Left lung (tissue), 10 donors: ENCODE results near the gene WDR7. TPM values are rescaled to one million over a fixed set of nuclear protein-coding genes. Genes with fewer than 3 reads are reported as not detected.

Source experiments
- ATAC-seq: fragments of 200-7000 bp; cut with Tn5 transposase; one replicate; pipeline ENCODE4 v1.9.1; 2020; ENCODE audit warnings: moderate library complexity
- DNase-seq, 4 donors: peaks; one replicate each; pipeline ENCODE4 v3.0.0-alpha.2; 2013 to 2020
- H3K27ac ChIP-seq, 2 donors: fragments of 200-600 bp; sonication (generic) in 1 of 2; one replicate each; pipeline versions ENCODE4 v1.5.0 to v1.8.0; 2020 to 2021
- H3K27me3 ChIP-seq, 2 donors: fragments of 200-600 bp; sonication (generic) in 1 of 2; one replicate each; pipeline versions ENCODE4 v1.5.0 to v1.8.0; 2020 to 2021
- H3K36me3 ChIP-seq, 2 donors: fragments of 200-600 bp; sonication (generic) in 1 of 2; one replicate each; pipeline versions ENCODE4 v1.5.0 to v1.8.0; 2020 to 2021
- H3K4me1 ChIP-seq, 2 donors: fragments of 200-600 bp; one replicate each; pipeline ENCODE4 v1.8.0; 2021
- H3K4me3 ChIP-seq, 2 donors: fragments of 200-600 bp; sonication (generic) in 1 of 2; one replicate each; pipeline versions ENCODE4 v1.5.0 to v1.8.0; 2020 to 2021; ENCODE audit warnings: mild to moderate bottlenecking in 1 of 2
- H3K9me3 ChIP-seq, 2 donors: fragments of 200-600 bp; sonication (generic) in 1 of 2; one replicate each; pipeline versions ENCODE4 v1.5.0 to v1.8.0; 2020 to 2021
- intact Hi-C, 2 donors: fragments of 100-400 bp; cut with DNase I; formaldehyde crosslinking; loops; one replicate each; pipeline versions ENCODE4 v1.11.2 to v1.14.2; 2022
- polyA plus RNA-seq, 6 donors: library from polyadenylated mRNA; unstranded; fragments of 120-200 nt; gene quantifications; one replicate each; pipeline ENCODE4 v1.2.1, GENCODE V29; 2013; ENCODE audit not compliant: insufficient read length in 6 of 6
- total RNA-seq, 2 donors: library from RNA; stranded (reverse); fragmentation: NEBNext Ultra II Directional; extraction: Animal tissue kit (Norgen Biotek cat#: 25700); gene quantifications; one replicate each; pipeline ENCODE4 v1.2.1, GENCODE V29; 2021
- TF ChIP-seq, protein P1 (sequence below), 2 donors: fragments of 200-600 bp; sonication (generic) in 1 of 2; IDR thresholded peaks; one replicate each; pipeline versions ENCODE4 v1.5.0 to v1.8.0; 2021; ENCODE audit warnings: antibody characterized with exemption in 2 of 2
- donor health status: DM: no; HTN: yes; CAD: no.
- donor health status: DM: no; HTN: no; CAD: no.

WDR7 gene
- total and polyA plus RNA-seq, 8 donors, result 10.9 to 37.7 (median 12.8) TPM

DNA sequence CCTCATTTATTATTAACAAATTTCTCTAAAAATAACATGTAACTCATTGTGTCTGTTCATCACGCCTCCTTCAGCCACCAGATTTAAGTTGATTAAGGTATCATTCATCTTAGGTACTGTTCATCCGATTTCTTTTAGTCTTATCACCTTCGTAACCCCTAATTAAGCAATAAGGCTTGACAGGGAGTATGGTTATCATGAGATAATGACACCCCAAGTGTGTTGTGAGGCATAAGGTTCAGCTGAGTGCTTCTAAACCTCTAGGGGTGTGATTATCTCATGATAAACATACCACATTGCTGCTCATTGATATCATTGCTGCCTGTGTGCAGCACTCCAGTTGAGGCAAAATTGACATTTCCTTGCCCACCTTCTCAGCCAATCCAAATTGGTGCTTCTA is 336.9 kb downstream of the WDR7 start:
- no peak overlapping the region for H3K27ac ChIP-seq
- TF ChIP-seq, protein P1, sequence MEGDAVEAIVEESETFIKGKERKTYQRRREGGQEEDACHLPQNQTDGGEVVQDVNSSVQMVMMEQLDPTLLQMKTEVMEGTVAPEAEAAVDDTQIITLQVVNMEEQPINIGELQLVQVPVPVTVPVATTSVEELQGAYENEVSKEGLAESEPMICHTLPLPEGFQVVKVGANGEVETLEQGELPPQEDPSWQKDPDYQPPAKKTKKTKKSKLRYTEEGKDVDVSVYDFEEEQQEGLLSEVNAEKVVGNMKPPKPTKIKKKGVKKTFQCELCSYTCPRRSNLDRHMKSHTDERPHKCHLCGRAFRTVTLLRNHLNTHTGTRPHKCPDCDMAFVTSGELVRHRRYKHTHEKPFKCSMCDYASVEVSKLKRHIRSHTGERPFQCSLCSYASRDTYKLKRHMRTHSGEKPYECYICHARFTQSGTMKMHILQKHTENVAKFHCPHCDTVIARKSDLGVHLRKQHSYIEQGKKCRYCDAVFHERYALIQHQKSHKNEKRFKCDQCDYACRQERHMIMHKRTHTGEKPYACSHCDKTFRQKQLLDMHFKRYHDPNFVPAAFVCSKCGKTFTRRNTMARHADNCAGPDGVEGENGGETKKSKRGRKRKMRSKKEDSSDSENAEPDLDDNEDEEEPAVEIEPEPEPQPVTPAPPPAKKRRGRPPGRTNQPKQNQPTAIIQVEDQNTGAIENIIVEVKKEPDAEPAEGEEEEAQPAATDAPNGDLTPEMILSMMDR (IDR thresholded peaks at IDR 0.05), result no peak
- DNase-seq (no peak), ATAC-seq (no peak)
- no peaks in the 10 kb centered on the region for H3K27me3 ChIP-seq
- H3K4me3 ChIP-seq, result no peak overlapping the region
- H3K36me3 ChIP-seq, result no peaks in the 10 kb centered on the region
- no peaks in the 10 kb centered on the region for H3K4me1 ChIP-seq
- intact Hi-C loops, result no loop called here
- H3K9me3 ChIP-seq, result no peaks in the 10 kb centered on the region

DNA sequence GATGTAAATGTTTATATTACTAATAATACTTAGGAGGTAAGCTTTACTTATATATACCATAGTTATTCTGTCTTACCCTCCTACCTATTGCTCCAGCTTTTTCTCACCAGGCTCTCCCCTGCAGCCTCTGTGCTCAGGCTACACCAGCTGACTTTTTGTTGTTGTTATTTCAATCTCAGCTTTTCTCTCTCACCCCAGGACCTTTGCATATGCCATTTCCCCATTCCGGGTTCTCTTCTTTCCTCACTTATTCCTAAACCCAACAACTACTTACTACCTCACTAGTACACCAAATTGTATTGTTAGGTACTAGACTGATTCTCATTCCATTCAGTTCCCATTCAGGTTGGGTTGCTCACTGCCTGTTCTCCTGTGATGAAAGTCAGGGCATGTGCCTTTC is 339.5 kb downstream of the WDR7 start:
- ATAC-seq (no peak), DNase-seq (no peak)
- intact Hi-C loops, result no loop called here
- H3K27ac ChIP-seq, result no peak overlapping the region
- no peaks in the 10 kb centered on the region for H3K36me3 ChIP-seq
- no peaks in the 10 kb centered on the region for H3K9me3 ChIP-seq
- TF ChIP-seq, protein P1 (IDR thresholded peaks at IDR 0.05), result no peak
- H3K4me3 ChIP-seq, result no peak overlapping the region
- no peaks in the 10 kb centered on the region for H3K27me3 ChIP-seq
- no peaks in the 10 kb centered on the region for H3K4me1 ChIP-seq

DNA sequence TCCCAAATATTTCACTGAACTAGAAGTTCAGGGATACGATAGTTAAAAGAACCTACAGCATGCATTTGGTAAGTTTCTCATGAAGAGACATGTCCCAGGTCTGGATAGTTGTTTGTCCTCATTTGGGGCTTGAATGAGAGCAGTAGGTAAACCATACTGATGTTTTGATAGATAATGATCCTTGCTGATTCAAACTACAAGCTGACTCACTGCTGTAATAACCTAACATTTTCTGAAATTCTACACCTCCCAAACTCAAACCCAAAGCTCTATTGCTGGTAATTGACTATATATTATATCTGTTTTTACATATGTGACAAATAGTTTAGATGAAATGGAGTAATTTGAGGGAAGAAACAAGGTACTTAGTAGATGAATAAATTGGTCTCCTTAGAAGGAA is 341.6 kb downstream of the WDR7 start:
- no peaks in the 10 kb centered on the region for H3K4me1 ChIP-seq
- TF ChIP-seq, protein P1 (IDR thresholded peaks at IDR 0.05), result no peak
- ATAC-seq (no peak), DNase-seq (no peak)
- H3K36me3 ChIP-seq, result no peaks in the 10 kb centered on the region
- no peaks in the 10 kb centered on the region for H3K9me3 ChIP-seq
- H3K4me3 ChIP-seq, result no peak overlapping the region
- no peaks in the 10 kb centered on the region for H3K27me3 ChIP-seq
- H3K27ac ChIP-seq, result no peak overlapping the region
- intact Hi-C loops, result no loop called here

DNA sequence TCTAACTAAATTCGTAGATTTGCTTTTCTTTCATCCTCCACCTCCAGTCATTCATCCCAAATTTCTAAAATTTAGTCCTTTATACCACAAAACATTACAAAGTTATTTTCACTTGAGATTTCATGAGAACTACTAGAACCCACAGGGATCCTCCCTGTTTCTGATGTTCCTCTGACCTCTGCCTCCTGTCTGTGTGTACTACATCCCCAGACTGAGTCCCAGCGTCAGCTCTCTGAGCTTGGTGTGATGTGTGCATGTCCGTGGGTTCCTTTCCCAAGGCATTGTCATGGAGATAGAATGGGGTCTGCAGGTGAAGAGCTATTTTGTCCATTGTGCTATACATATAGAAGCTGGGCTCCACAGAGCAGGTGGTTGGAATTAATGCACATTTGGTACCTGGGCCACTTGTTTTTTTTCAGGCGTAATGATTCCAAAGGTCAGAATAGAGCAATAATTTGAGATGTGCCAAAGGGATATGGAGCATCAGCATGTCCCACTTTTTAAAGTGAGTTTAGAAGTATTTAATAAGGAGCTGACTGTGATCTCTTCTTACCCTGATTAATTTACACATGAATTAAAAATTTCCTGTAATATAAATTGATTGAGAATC is 344.5 kb downstream of the WDR7 start:
- intact Hi-C loops, result no loop called here
- TF ChIP-seq, protein P1 (IDR thresholded peaks at IDR 0.05), result no peak
- no peak overlapping the region for H3K27ac ChIP-seq
- no peak overlapping the region for H3K4me3 ChIP-seq
- no peaks in the 10 kb centered on the region for H3K4me1 ChIP-seq
- ATAC-seq, result no peak
- no peaks in the 10 kb centered on the region for H3K9me3 ChIP-seq
- no peaks in the 10 kb centered on the region for H3K27me3 ChIP-seq
- no peak for DNase-seq
- no peaks in the 10 kb centered on the region for H3K36me3 ChIP-seq

DNA sequence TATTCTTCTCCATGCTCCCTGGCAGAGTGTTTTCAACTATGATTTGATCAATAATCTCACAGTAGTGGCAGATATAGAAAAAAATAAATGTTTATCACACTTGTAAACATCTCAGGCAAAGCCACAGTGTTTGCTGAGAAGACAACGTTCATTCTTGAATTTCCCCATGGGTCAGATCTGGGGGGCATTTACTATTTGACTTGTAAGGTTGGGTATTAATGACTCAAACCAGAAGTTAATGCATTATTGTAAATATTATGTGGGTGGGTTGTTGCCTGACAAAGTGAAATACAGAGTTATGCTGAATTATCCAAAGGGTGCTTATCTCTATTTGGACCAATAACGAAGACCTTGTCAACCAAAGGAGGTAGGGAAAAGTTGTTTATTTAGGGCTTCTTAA is 346.0 kb downstream of the WDR7 start:
- DNase-seq, result no peak
- no peak for ATAC-seq
- Histone ChIP-seq H3K36me3 (no peaks in the 10 kb centered on the region), H3K27me3 (no peaks in the 10 kb centered on the region), H3K4me1 (no peaks in the 10 kb centered on the region), H3K4me3 (no peak overlapping the region), H3K27ac (no peak overlapping the region), H3K9me3 (no peaks in the 10 kb centered on the region)
- TF ChIP-seq, protein P1 (IDR thresholded peaks at IDR 0.05), result no peak
- intact Hi-C loops, result no loop called here
